AG04449 (cell line): ENCODE data around the gene RNF121.

Experiments
- CTCF ChIA-PET: fragments of 350-600 bp; formaldehyde crosslinking; extraction: SDS; loops from one replicate; lab custom pipeline; 2021; ENCODE audit warnings: antibody characterized with exemption; lab: Yijun Ruan, JAX
- POLR2A ChIA-PET: fragments of 400-600, 350-600 bp; formaldehyde crosslinking; extraction: SDS; loops from one replicate; lab custom pipeline; 2020; ENCODE audit warnings: antibody characterized with exemption, inconsistent platforms; lab: Yijun Ruan, JAX
- DNase-seq: peaks from one replicate; pipeline ENCODE4 v3.0.0-alpha.2; 2010; ENCODE audit warnings: low read depth, low spot score
- H3K4me3 ChIP-seq: 2 replicates; pipeline ENCODE4 v1.5.1; 2011; ENCODE audit warnings: low read depth, mild to moderate bottlenecking, control low read depth, low read length
- CTCF ChIP-seq: IDR thresholded peaks from one replicate; pipeline ENCODE4 v1.5.1; 2011; ENCODE audit warnings: mild to moderate bottlenecking, moderate library complexity, low read length, control low read depth, inconsistent platforms; ENCODE audit not compliant: insufficient read depth; ENCODE audit errors: missing control alignments

The RNF121 gene

GRCh38 chr11:71913756-71914526 is 14.9 kb upstream of the RNF121 start:
- CTCF ChIA-PET: no interaction called here
- H3K4me3 ChIP-seq: no peak overlapping the region
- TF ChIP-seq CTCF: no peak
- POLR2A ChIA-PET: interaction anchor here (0.6 kb wide), 1 partner anchor 15 kb away, joined by 3 read pairs; no protein-coding TSS in a partner anchor
- DNase-seq: no peak

- no peak overlapping the region for H3K4me3 ChIP-seq
- ChIA-PET CTCF (no interaction called here), POLR2A (no interaction called here)
- no peak for TF ChIP-seq CTCF
- DNase-seq: no peak
Observed at GRCh38 chr11:71914617-71915189, 14.1 kb upstream of the RNF121 start.

GRCh38 chr11:71917646-71918140 is 11.2 kb upstream of the RNF121 start:
- ChIA-PET CTCF (no interaction called here), POLR2A (interaction anchor here (0.7 kb wide), 1 partner anchor 421 kb away, joined by 3 read pairs; no protein-coding TSS in a partner anchor)
- DNase-seq: no peak
- TF ChIP-seq CTCF: no peak
- H3K4me3 ChIP-seq: no peak overlapping the region

GRCh38 chr11:71927820-71928736 is 768 bp upstream of the RNF121 start, which contains the start of gene XNDC1N:
XNDC1N (minus strand) TSS chr11:71928594; CDS start chr11:71923353, 5,241 bp downstream.
- POLR2A ChIA-PET: interaction anchor here (0.6 to 1.2 kb wide), 3 partner anchors 17 to 21 kb away, joined by 3 to 5 read pairs (median 4); no protein-coding TSS in a partner anchor
- peak within 1 kb of the TSS; percentile 98 for H3K4me3 ChIP-seq
- DNase-seq: no peak
- TF ChIP-seq CTCF: no peak
- CTCF ChIA-PET: interaction anchor here (1.0 to 1.5 kb wide), 4 partner anchors 15 to 502 kb away, joined by 3 to 6 read pairs (median 4); no protein-coding TSS in a partner anchor

GRCh38 chr11:71929491-71929890 is 645 bp downstream of the RNF121 start:
- POLR2A ChIA-PET: interaction anchor here (0.6 to 1.1 kb wide), 2 partner anchors 16 to 72 kb away, joined by 3 read pairs; no protein-coding TSS in a partner anchor
- TF ChIP-seq CTCF: no peak
- CTCF ChIA-PET: interaction anchor here (0.6 to 4.1 kb wide), 5 partner anchors 10 to 501 kb away, joined by 3 to 21 read pairs (median 6); no protein-coding TSS in a partner anchor
- DNase-seq: no peak
- H3K4me3 ChIP-seq: peak overlapping the region; percentile 98
